HT-29 (cell line): ENCODE measurements around the gene MYH14. TPM values are rescaled to one million over a fixed set of nuclear protein-coding genes. Genes with fewer than 3 reads are reported as not detected.
"Not testable (repeated sequence)": the region's sequence is repeated elsewhere in the genome, so short reads cannot be mapped to it uniquely, and the experiment has no call there.

Source experiments
- DNase-seq: peaks from one replicate; pipeline ENCODE4 v3.0.0-alpha.2; 2015; ENCODE audit warnings: low spot score
- total RNA-seq: library from RNA; depleted of rRNA; stranded (reverse); fragments of >200 nt; shearing (Covaris generic); gene quantifications from 2 replicates; pipeline ENCODE4 v1.2.3, GENCODE V29; 2014

The MYH14 gene
- total RNA-seq, 1 experiment from 2014 or later, result 172 TPM

- DNase-seq, result peak; percentile 97
These were observed 129.0 kb downstream of the MYH14 start for GRCh38 chr19:50332244-50333038.

GRCh38 chr19:50333235-50333736 is 129.9 kb downstream of the MYH14 start:
- DNase-seq, result peak; percentile 100

GRCh38 chr19:50333737-50334617 is 130.6 kb downstream of the MYH14 start:
- DNase-seq, result no peak

- DNase-seq, result no peak
These were observed 131.5 kb downstream of the MYH14 start for GRCh38 chr19:50334741-50335421.

GRCh38 chr19:50337031-50337430 is 133.6 kb downstream of the MYH14 start:
- DNase-seq, result not testable (repeated sequence)

GRCh38 chr19:50340331-50340730 is 136.9 kb downstream of the MYH14 start:
- DNase-seq, result no peak

- DNase-seq, result no peak
These were observed 137.7 kb downstream of the MYH14 start for GRCh38 chr19:50341091-50341564.

GRCh38 chr19:50344661-50345318 is 141.4 kb downstream of the MYH14 start:
- no peak for DNase-seq

- DNase-seq, result not testable (repeated sequence)
These were observed 143.7 kb downstream of the MYH14 start for GRCh38 chr19:50347089-50347581.

- DNase-seq, result peak; percentile 30
These were observed 146.0 kb downstream of the MYH14 start for GRCh38 chr19:50349277-50350057.

- no peak for DNase-seq
These were observed 148.8 kb downstream of the MYH14 start for GRCh38 chr19:50352242-50352641.

- DNase-seq, result not testable (repeated sequence)
These were observed 150.1 kb downstream of the MYH14 start for GRCh38 chr19:50353487-50353880.

GRCh38 chr19:50356691-50357177 is 153.3 kb downstream of the MYH14 start:
- DNase-seq, result no peak

- peak; percentile 95 for DNase-seq
These were observed 154.0 kb downstream of the MYH14 start for GRCh38 chr19:50357178-50358100.

- no peak for DNase-seq
These were observed 155.3 kb downstream of the MYH14 start for GRCh38 chr19:50358483-50359327.

GRCh38 chr19:50359328-50359818 is 156.0 kb downstream of the MYH14 start:
- no peak for DNase-seq
